Measurements from ENCODE around the gene GHRH. TPM values are rescaled to one million over a fixed set of nuclear protein-coding genes. Genes with fewer than 3 reads are reported as not detected.
A peak's percentile ranks its signal among the peaks of the same experiment; 100 is the strongest.

Gene GHRH
- total and polyA plus RNA-seq, 8 donors: not detected

DNA sequence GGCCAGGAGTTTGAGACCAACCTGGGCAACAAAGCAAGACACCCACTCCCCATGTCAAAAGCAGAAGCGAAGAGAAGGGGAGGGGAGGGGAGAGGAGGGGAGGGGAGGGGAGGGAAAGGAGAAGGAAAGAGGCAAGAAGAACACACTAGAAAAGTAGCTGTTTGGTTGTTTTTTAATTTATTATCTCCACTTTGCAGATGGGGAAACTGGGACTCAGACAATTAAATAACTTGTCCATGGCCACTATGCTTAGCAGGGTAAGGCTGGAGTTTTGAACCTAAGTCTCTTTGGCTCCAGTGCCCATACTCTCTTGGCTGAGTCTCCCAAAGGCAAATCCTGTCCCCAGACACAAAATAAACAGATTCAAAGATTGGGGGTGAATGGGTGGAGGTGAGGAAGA is 12.4 kb upstream of the GHRH start:
- Histone ChIP-seq H3K36me3 (no peaks in the 10 kb centered on the region), H3K27ac (no peak overlapping the region), H3K27me3 (no peaks in the 10 kb centered on the region), H3K4me1 (peaks cover 8 to 33% (median 12%) of the 10 kb centered on the region in 4 donors), H3K9me3 (no peaks in the 10 kb centered on the region), H3K4me3 (no peak overlapping the region)
- WGBS, 5 donors: 86 to 100% (median 90%) methylated on average over 1 of the region's 1 CpG; no CpG with 5 or more reads in 1 of the 5 donors
- TF ChIP-seq, protein P1, sequence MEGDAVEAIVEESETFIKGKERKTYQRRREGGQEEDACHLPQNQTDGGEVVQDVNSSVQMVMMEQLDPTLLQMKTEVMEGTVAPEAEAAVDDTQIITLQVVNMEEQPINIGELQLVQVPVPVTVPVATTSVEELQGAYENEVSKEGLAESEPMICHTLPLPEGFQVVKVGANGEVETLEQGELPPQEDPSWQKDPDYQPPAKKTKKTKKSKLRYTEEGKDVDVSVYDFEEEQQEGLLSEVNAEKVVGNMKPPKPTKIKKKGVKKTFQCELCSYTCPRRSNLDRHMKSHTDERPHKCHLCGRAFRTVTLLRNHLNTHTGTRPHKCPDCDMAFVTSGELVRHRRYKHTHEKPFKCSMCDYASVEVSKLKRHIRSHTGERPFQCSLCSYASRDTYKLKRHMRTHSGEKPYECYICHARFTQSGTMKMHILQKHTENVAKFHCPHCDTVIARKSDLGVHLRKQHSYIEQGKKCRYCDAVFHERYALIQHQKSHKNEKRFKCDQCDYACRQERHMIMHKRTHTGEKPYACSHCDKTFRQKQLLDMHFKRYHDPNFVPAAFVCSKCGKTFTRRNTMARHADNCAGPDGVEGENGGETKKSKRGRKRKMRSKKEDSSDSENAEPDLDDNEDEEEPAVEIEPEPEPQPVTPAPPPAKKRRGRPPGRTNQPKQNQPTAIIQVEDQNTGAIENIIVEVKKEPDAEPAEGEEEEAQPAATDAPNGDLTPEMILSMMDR (IDR thresholded peaks at IDR 0.05): no peak
- TF ChIP-seq POLR2AphosphoS5 (IDR thresholded peaks at IDR 0.05): no peak
- TF ChIP-seq POLR2A (IDR thresholded peaks at IDR 0.05): no peak
- TF ChIP-seq EP300 (IDR thresholded peaks at IDR 0.05): no peak
- intact Hi-C loops (cut with DNase I; ENCODE audit: low total_unique reads): loop anchor here (5.0 kb wide), 1 partner anchor 113 kb away; no protein-coding TSS in a partner anchor
- DNase-seq: no peak

DNA sequence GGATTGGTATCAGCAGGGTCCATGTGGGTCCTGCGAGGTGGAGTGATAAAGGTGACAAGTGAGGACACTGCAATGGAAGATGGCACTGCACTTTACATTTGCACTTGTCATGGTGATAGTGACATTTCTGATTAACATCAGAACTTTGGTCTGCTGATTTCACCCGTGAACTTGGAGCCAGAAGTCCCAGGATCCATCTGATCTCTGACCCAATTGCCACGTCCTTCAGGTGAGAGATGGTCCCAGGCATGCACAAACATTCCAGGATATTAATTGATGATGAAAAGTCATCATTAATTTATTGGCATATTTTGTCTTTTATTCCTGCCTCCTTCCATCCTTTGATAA is 9.8 kb upstream of the GHRH start:
- TF ChIP-seq, protein P1 (IDR thresholded peaks at IDR 0.05): no peak
- TF ChIP-seq POLR2A (IDR thresholded peaks at IDR 0.05) (no peak), POLR2AphosphoS5 (IDR thresholded peaks at IDR 0.05) (no peak), EP300 (IDR thresholded peaks at IDR 0.05) (no peak)
- H3K9me3 ChIP-seq: no peaks in the 10 kb centered on the region
- intact Hi-C loops (cut with DNase I; ENCODE audit: low total_unique reads): loop anchor here (5.0 kb wide), 1 partner anchor 116 kb away; no protein-coding TSS in a partner anchor
- no peaks in the 10 kb centered on the region for H3K36me3 ChIP-seq
- H3K4me3 ChIP-seq: no peak overlapping the region
- H3K4me1 ChIP-seq: peaks cover 0 to 20% (median 4%) of the 10 kb centered on the region in 4 donors
- 73 to 79% (median 77%) methylated on average over 2 to 3 of the region's 3 CpGs for WGBS, 5 donors
- no peaks in the 10 kb centered on the region for H3K27me3 ChIP-seq
- peak overlapping the region in 1 of 5 donors; percentile 65 for H3K27ac ChIP-seq
- no peak for DNase-seq

DNA sequence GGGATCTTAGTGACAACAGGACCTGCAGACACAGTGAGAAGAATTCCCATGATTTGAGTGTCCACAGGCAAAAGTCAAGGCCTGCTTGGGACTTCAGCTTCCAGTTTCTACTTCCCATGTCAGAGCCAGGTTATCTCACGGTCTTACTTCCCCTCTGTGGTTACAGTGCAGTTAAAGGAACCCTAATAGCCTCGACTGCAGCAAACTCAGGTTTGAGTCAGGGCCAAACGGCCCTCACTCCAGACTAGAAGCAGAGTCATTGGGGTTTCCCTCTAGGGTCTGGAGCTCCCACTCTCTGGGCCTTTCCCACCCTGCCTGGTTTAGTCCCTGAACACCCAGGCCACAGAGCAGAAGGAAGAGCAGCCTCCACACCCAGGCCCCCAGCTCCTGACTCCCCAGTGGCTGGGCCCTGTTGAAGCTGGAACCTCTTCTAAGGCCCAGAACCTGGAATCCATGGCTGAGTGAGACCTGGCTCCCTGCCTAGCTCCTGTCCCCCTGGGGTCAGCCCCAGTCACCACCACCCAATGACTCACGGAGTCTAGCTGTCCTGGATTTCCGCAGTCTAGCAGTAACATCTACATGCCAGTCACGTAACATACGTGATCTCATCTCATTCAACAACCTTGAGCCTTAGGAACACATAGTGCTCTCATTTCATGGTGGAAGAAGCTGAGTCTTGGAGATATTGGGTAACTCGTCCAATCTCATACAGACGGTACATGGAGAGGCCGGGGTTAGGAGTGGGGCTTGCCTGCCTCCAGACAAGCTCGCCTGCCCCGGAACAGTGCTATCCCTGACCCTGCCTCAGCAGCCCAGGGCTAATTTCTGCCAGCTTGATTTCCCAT is 9.2 kb upstream of the GHRH start:
- DNase-seq: no peak
- Histone ChIP-seq H3K27me3 (no peaks in the 10 kb centered on the region), H3K9me3 (no peaks in the 10 kb centered on the region), H3K27ac (peak overlapping the region in 2 of 5 donors; percentile 50 to 65), H3K4me1 (peaks cover 0 to 17% (median 3%) of the 10 kb centered on the region in 4 donors), H3K36me3 (no peaks in the 10 kb centered on the region), H3K4me3 (no peak overlapping the region)
- TF ChIP-seq POLR2A (IDR thresholded peaks at IDR 0.05) (no peak), EP300 (IDR thresholded peaks at IDR 0.05) (no peak), POLR2AphosphoS5 (IDR thresholded peaks at IDR 0.05) (no peak)
- TF ChIP-seq, protein P1 (IDR thresholded peaks at IDR 0.05): no peak
- 78 to 88% (median 87%) methylated on average over 12 of the region's 12 CpGs for WGBS, 5 donors
- intact Hi-C loops (cut with DNase I; ENCODE audit: low total_unique reads): loop anchor here (5.0 kb wide), 1 partner anchor 117 kb away; no protein-coding TSS in a partner anchor

DNA sequence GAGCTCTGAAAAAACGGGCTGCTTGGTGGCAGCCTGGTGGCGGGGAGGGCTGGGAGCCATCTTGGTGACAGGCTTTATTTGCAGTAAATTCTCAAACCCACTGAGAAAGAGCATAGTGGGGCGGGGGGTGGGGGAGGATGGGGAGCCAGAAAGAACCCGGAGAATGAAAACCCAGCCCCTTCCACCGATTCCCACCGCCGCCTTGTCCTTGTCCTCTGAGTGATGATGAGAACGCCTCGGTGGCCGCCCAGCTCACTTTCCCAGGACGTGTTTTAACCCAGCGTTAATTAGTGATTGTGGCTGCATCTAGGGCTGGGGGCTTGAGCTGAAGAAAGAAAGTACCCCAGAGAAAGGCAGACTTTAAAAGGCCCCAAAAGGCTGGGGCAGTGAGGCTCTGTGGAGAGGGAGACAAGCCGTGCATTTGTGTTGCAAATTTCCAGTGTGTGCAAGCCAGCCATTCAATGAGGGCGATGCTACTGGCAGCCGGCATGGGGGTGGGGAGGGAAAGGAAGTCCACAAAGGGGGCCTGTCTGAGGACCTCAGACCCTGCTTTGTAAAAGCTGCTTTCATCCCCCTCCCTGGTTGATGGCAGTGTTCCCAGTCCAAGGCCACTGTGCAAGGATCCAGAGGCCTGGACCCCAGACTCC is 6.2 kb upstream of the GHRH start:
- TF ChIP-seq EP300 (IDR thresholded peaks at IDR 0.05) (no peak), POLR2AphosphoS5 (IDR thresholded peaks at IDR 0.05) (no peak), POLR2A (IDR thresholded peaks at IDR 0.05) (no peak)
- TF ChIP-seq, protein P1 (IDR thresholded peaks at IDR 0.05): no peak
- H3K27ac ChIP-seq: no peak overlapping the region
- H3K4me3 ChIP-seq: no peak overlapping the region
- DNase-seq: peak in 1 of 2 donors; percentile 61
- no peaks in the 10 kb centered on the region for H3K36me3 ChIP-seq
- H3K9me3 ChIP-seq: no peaks in the 10 kb centered on the region
- H3K4me1 ChIP-seq: peaks cover 0 to 9% (median 3%) of the 10 kb centered on the region in 4 donors
- no peaks in the 10 kb centered on the region for H3K27me3 ChIP-seq
- WGBS, 5 donors: 70 to 76% (median 74%) methylated on average over 15 of the region's 15 CpGs
- intact Hi-C loops (cut with DNase I; ENCODE audit: low total_unique reads): loop anchor here (5.0 kb wide), 1 partner anchor 265 kb away; no protein-coding TSS in a partner anchor

Data from stomach (tissue), 9 donors.